Neural progenitor cell (in vitro differentiated cells): ENCODE measurements around the gene IL31RA.

Experiments used
- CTCF ChIP-seq: fragments of 200-600 bp; sonication (generic); IDR thresholded peaks from 2 replicates; pipeline ENCODE4 v1.5.1; 2017; ENCODE audit warnings: antibody characterized with exemption, mild to moderate bottlenecking
- EZH2 ChIP-seq: fragments of 200-600 bp; sonication (generic); IDR thresholded peaks from 2 replicates; pipeline ENCODE4 v1.6.1; 2017; ENCODE audit warnings: antibody characterized with exemption, mild to moderate bottlenecking, moderate library complexity
- EZH2phosphoT487 ChIP-seq: fragments of 200-600 bp; sonication (generic); IDR thresholded peaks from 2 replicates; pipeline ENCODE4 v1.6.1; 2017; ENCODE audit warnings: antibody characterized with exemption

GRCh38 chr5:55829956-55830355, 21.2 kb upstream of the IL31RA start:
- no peak for TF ChIP-seq CTCF
- TF ChIP-seq EZH2phosphoT487: no peak
- TF ChIP-seq EZH2: no peak
